K562 (cell line): Measurements from ENCODE around the gene DTL. TPM values are rescaled to one million over a fixed set of nuclear protein-coding genes. Genes with fewer than 3 reads are reported as not detected.

Experiments
- ATAC-seq: fragments of 200-7000 bp; cut with Tn5 transposase; 3 replicates; pipeline ENCODE4 v1.9.1; 2020; ENCODE audit warnings: moderate library complexity
- BruUV-seq: library from RNA; stranded (reverse); fragments of 400-500 nt; replicated peaks from 2 replicates; lab custom pipeline; 2021; lab: Mats Ljungman, UMichigan
- CTCF ChIA-PET: fragments of 300-600 bp; formaldehyde crosslinking; extraction: SDS; loops from one replicate; lab custom pipeline; 2021; ENCODE audit warnings: low intra/inter-chr PET ratio; lab: Yijun Ruan, JAX
- POLR2A ChIA-PET: fragments of 300-600, 350-650 bp; sonication (Branson Sonifier 250); formaldehyde crosslinking; extraction: SDS; loops from one replicate; lab custom pipeline; 2021; ENCODE audit warnings: antibody characterized with exemption, inconsistent platforms; lab: Yijun Ruan, JAX
- DNase-seq, 4 experiments: peaks; one replicate each; pipeline versions ENCODE4 v3.0.0 to v3.0.0-alpha.2; 2011 to 2018; ENCODE audit warnings: low spot score in 3 of 4, mixed read lengths in 3 of 4; ENCODE audit errors: extremely low read depth in 1 of 4
- FAIRE-seq: peaks from 2 replicates; lab custom pipeline; 2011; peaks lifted over from hg19 to GRCh38; lab: Jason Lieb, UNC
- H2AFZ ChIP-seq: 2 replicates; pipeline ENCODE4 v1.6.0; 2011; ENCODE audit warnings: low read depth, low read length, control low read depth, inconsistent platforms
- H3K27ac ChIP-seq: fragments of 200-600 bp; 3 replicates; pipeline ENCODE4 v1.8.0; 2011; ENCODE audit warnings: low read depth, mild to moderate bottlenecking, control low read depth, inconsistent platforms, low read length, moderate library complexity, mixed read lengths; ENCODE audit errors: extremely low read depth
- H3K27me3 ChIP-seq, 2 experiments: fragments of 300-600 bp in 1 of 2; 2 replicates in 1 of 2; 3 replicates in 1 of 2; pipeline versions ENCODE4 v1.6.0 to v1.8.0; 2011; ENCODE audit warnings: inconsistent platforms in 2 of 2, low read length in 2 of 2, mild to moderate bottlenecking in 1 of 2, mixed read lengths in 1 of 2, moderate library complexity in 1 of 2; ENCODE audit not compliant: control insufficient read depth in 2 of 2, insufficient read depth in 2 of 2
- H3K36me3 ChIP-seq: fragments of 300-600 bp; 3 replicates; pipeline ENCODE4 v1.8.0; 2011; ENCODE audit warnings: mild to moderate bottlenecking, low read length, inconsistent platforms; ENCODE audit not compliant: control insufficient read depth, insufficient read depth
- H3K4me1 ChIP-seq, 2 experiments: fragments of 200-600 bp in 1 of 2; replicated peaks in 1 of 2; 2 replicates in 1 of 2; 3 replicates in 1 of 2; pipeline versions ENCODE4 v1.5.1 to v1.8.0; 2011; ENCODE audit warnings: inconsistent platforms in 2 of 2, low read length in 2 of 2, mild to moderate bottlenecking in 1 of 2, mixed read lengths in 1 of 2, moderate library complexity in 1 of 2; ENCODE audit not compliant: control insufficient read depth in 2 of 2, insufficient read depth in 2 of 2
- H3K4me2 ChIP-seq: 2 replicates; pipeline ENCODE4 v1.6.1; 2011; ENCODE audit warnings: low read length, control low read depth, inconsistent platforms, mixed read lengths; ENCODE audit not compliant: insufficient read depth
- H3K4me3 ChIP-seq: fragments of 200-600 bp; sonication (generic), shearing (Covaris generic); 2 replicates; pipeline ENCODE4 v1.5.1; 2016; ENCODE audit warnings: control low read depth, inconsistent platforms
- H3K79me2 ChIP-seq: fragments of 200-600 bp; 3 replicates; pipeline ENCODE4 v1.8.0; 2011; ENCODE audit warnings: low read length, inconsistent platforms; ENCODE audit not compliant: control insufficient read depth, insufficient read depth
- H3K9ac ChIP-seq, 2 experiments: 2 replicates each; pipeline versions ENCODE4 v1.6.0 to v1.6.1; 2011; ENCODE audit warnings: low read depth in 2 of 2, low read length in 2 of 2, control low read depth in 1 of 2, inconsistent platforms in 1 of 2, mild to moderate bottlenecking in 1 of 2, mixed read lengths in 1 of 2; ENCODE audit not compliant: insufficient read depth in 1 of 2
- H3K9me1 ChIP-seq: one replicate; pipeline ENCODE4 v1.6.0; 2011; ENCODE audit warnings: inconsistent platforms, mild to moderate bottlenecking, low read length, moderate library complexity; ENCODE audit not compliant: control insufficient read depth, insufficient read depth
- H3K9me3 ChIP-seq: replicated peaks from 2 replicates; pipeline ENCODE4 v1.5.1; 2011; ENCODE audit warnings: low read depth, low read length, inconsistent platforms; ENCODE audit not compliant: control insufficient read depth, insufficient read depth
- H4K20me1 ChIP-seq: replicated peaks from 2 replicates; pipeline ENCODE4 v1.6.1; 2011; ENCODE audit warnings: low read length, inconsistent platforms, mixed read lengths; ENCODE audit not compliant: control insufficient read depth, insufficient read depth
- CCAR2 ChIP-seq: fragments of 200-400 bp; formaldehyde crosslinking; IDR thresholded peaks from 2 replicates; pipeline ENCODE4 v1.6.1; 2017; ENCODE audit warnings: mild to moderate bottlenecking, low read depth, low read length
- NFRKB ChIP-seq: fragments of 450-650 bp; IDR thresholded peaks from 2 replicates; pipeline ENCODE4 v1.6.1; 2016; ENCODE audit warnings: low read depth
- SMARCE1 ChIP-seq: fragments of 450-650 bp; IDR thresholded peaks from 2 replicates; pipeline ENCODE4 v1.7.1; 2016; ENCODE audit warnings: mild to moderate bottlenecking
- U2AF1 ChIP-seq: fragments of 200-400 bp; formaldehyde crosslinking; optimal IDR thresholded peaks from 2 replicates; pipeline ENCODE3; 2017; ENCODE audit warnings: mild to moderate bottlenecking, low read depth, low read length, moderate library complexity
- ZBTB1 ChIP-seq: sonication (generic); formaldehyde crosslinking; IDR thresholded peaks from 2 replicates; pipeline ENCODE4 v1.8.1; 2023; ENCODE audit warnings: missing genetic modification reagents, low read depth, mild to moderate bottlenecking, borderline replicate concordance
- ZNF197 ChIP-seq: fragments of 200-800 bp; sonication (Bioruptor generic); IDR thresholded peaks from 2 replicates; pipeline ENCODE4 v1.6.1; 2016; ENCODE audit warnings: low read depth, missing genetic modification characterization, missing compliant biosample characterization
- WGBS: fragments of 100-300 bp; shearing (Covaris generic); methylation state at CpG from one replicate; pipeline ENCODE4 v1.1.6; 2016; ENCODE audit warnings: low coverage, mixed read lengths; ENCODE audit not compliant: insufficient coverage; ENCODE audit errors: missing lambda C conversion rate; 5-methylcytosine and 5-hydroxymethylcytosine counted together
- in situ Hi-C: fragments of 300-500 bp; cut with MboI; formaldehyde crosslinking; loops from 4 replicates; pipeline ENCODE4 v1.15.0; 2018; ENCODE audit warnings: inconsistent platforms, mixed read lengths
- intact Hi-C: fragments of 100-400 bp; cut with micrococcal nuclease; formaldehyde crosslinking; loops from 2 replicates; pipeline ENCODE4 v1.14.2; 2022
- polyA plus RNA-seq, 8 experiments: library from polyadenylated mRNA; depleted of rRNA in 4 of 8; stranded (reverse) in 5 of 8; unstranded in 3 of 8; fragments of >200 nt; fragmentation: Nextera tagmentation in 2 of 8; fragmentation: Illumina TruSeq in 1 of 8; extraction: Ambion mirVana in 2 of 8; extraction: Trizol in 1 of 8; gene quantifications; 2 replicates each; pipeline versions ENCODE4 v1.2.1 to v1.2.3, GENCODE V29; 2011 to 2014; ENCODE audit warnings: inconsistent platforms in 1 of 8, missing spikeins in 1 of 8
- total RNA-seq, 7 experiments: library from RNA; depleted of rRNA in 6 of 7; stranded (reverse); fragments of >200 nt in 6 of 7; fragmentation: Illumina TruSeq in 2 of 7; extraction: Trizol in 2 of 7; gene quantifications; 2 replicates each; pipeline versions ENCODE4 v1.2.1 to v1.2.3, GENCODE V29; 2011 to 2021; ENCODE audit warnings: low replicate concordance in 1 of 7
- TF ChIP-seq, protein P1 (sequence below): sonication (generic); formaldehyde crosslinking; IDR thresholded peaks from 2 replicates; pipeline ENCODE4 v1.8.0; 2022; ENCODE audit warnings: missing genetic modification reagents, mild to moderate bottlenecking, moderate library complexity, borderline replicate concordance
- TF ChIP-seq, protein P2 (sequence below): fragments of 250-450 bp; sonication (Bioruptor Pico); IDR thresholded peaks from 2 replicates; pipeline ENCODE4 v1.4.0; 2020

Gene DTL
- total and polyA plus RNA-seq, 9 of the 15 experiments (the other 6 are each of a cell fraction or from before 2014, with no cell fraction given), result 38.3 to 81.0 (median 63.2) TPM

DNA sequence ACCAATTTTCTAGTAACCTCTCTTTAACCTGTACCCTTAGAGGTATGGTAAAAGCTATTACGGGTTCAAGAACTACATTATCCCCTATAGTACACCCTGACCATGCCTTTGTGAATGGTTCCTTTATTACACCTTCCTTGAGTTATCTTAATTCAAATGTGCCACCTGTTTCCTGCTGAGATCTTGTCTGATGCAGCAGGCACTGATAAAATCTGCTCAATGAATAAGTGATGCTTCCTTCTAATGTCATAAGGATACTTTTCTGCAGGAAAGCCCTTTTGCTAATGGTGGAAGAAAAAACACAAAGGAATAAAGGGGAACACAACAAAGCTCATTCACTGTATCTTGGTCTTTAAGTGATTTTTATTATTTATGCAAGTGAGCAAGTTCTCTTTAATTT is 26.0 kb upstream of the DTL start:
- no peaks in the 10 kb centered on the region for H3K9me1 ChIP-seq
- no peaks in the 10 kb centered on the region for H3K4me1 ChIP-seq
- no peak overlapping the region for H3K4me2 ChIP-seq
- in situ Hi-C loops (no loop called here), intact Hi-C loops (no loop called here)
- H3K36me3 ChIP-seq, result peaks cover 72% of the 10 kb centered on the region
- no peak overlapping the region for H3K9ac ChIP-seq
- no peaks in the 10 kb centered on the region for H3K79me2 ChIP-seq
- no peak for DNase-seq
- no peak for FAIRE-seq
- no peaks in the 10 kb centered on the region for H3K27me3 ChIP-seq
- TF ChIP-seq SMARCE1 (no peak), NFRKB (no peak), CCAR2 (no peak), ZBTB1 (CRISPR knock-in tag) (no peak), U2AF1 (no peak), ZNF197 (CRISPR knock-in tag) (no peak)
- TF ChIP-seq, protein P1, sequence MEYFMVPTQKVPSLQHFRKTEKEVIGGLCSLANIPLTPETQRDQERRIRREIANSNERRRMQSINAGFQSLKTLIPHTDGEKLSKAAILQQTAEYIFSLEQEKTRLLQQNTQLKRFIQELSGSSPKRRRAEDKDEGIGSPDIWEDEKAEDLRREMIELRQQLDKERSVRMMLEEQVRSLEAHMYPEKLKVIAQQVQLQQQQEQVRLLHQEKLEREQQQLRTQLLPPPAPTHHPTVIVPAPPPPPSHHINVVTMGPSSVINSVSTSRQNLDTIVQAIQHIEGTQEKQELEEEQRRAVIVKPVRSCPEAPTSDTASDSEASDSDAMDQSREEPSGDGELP (CRISPR knock-in tag), result no peak
- TF ChIP-seq, protein P2, sequence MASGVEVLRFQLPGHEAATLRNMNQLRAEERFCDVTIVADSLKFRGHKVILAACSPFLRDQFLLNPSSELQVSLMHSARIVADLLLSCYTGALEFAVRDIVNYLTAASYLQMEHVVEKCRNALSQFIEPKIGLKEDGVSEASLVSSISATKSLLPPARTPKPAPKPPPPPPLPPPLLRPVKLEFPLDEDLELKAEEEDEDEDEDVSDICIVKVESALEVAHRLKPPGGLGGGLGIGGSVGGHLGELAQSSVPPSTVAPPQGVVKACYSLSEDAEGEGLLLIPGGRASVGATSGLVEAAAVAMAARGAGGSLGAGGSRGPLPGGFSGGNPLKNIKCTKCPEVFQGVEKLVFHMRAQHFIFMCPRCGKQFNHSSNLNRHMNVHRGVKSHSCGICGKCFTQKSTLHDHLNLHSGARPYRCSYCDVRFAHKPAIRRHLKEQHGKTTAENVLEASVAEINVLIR (CRISPR knock-in tag), result no peak
- no peak overlapping the region for H3K4me3 ChIP-seq
- CTCF ChIA-PET, result interaction anchor here (2.2 kb wide), 1 partner anchor 25 kb away, joined by 6 read pairs; no protein-coding TSS in a partner anchor
- no peaks in the 10 kb centered on the region for H4K20me1 ChIP-seq
- 100% methylated on average over 1 of the region's 1 CpG for WGBS
- no peaks in the 10 kb centered on the region for H3K9me3 ChIP-seq
- H2AFZ ChIP-seq, result no peak overlapping the region
- no peak overlapping the region for H3K27ac ChIP-seq
- no peak for ATAC-seq
- POLR2A ChIA-PET, result interaction anchor here (0.9 to 1.9 kb wide), 4 partner anchors 10 to 335 kb away, joined by 3 to 5 read pairs (median 3); partner anchors contain the start of genes DTL, INTS7 and NEK2
- BruUV-seq, result no TSS peak
